Skeletal muscle tissue (tissue), 2 donors: ENCODE results near the gene DDX21. TPM values are rescaled to one million over a fixed set of nuclear protein-coding genes. Genes with fewer than 3 reads are reported as not detected.

ENCODE experiments used
- small RNA-seq: library from RNA; depleted of rRNA; stranded (forward); fragments of <200 nt; gene quantifications from one replicate; pipeline ENCODE3, GENCODE V24; 2014
- total RNA-seq: library from RNA; depleted of rRNA; stranded (reverse); fragments of >200 nt; gene quantifications from one replicate; pipeline ENCODE4 v1.2.3, GENCODE V29; 2014

The DDX21 gene
- total RNA-seq, 1 donor from 2014 or later = 24.5 TPM

Small RNAs within 50 kb of the gene (small RNA-seq; reads per million reads assigned to genes)
- not detected for gene RNU6-571P

Other genes with a start within 250 kb of the DDX21 start
- 17.2 TPM for gene CCAR1, start 234.9 kb upstream of the DDX21 start, total RNA-seq
- 3.7 TPM for gene STOX1, start 128.6 kb upstream of the DDX21 start, total RNA-seq
- gene DDX50, start 54.9 kb upstream of the DDX21 start, total RNA-seq = 42.3 TPM
- gene KIFBP, start 32.6 kb downstream of the DDX21 start, total RNA-seq = 18.8 TPM
- 54.3 TPM for gene SRGN, start 131.9 kb downstream of the DDX21 start, total RNA-seq
- gene VPS26A, start 168.0 kb downstream of the DDX21 start, total RNA-seq = 28.7 TPM
- gene SUPV3L1, start 224.1 kb downstream of the DDX21 start, total RNA-seq = 22.4 TPM